Liver (tissue), 9 donors: ENCODE data around the gene CYREN. TPM values are rescaled to one million over a fixed set of nuclear protein-coding genes. Genes with fewer than 3 reads are reported as not detected.

Experiments
- DNase-seq: peaks from one replicate; pipeline ENCODE4 v3.0.0-alpha.2; 2017; ENCODE audit warnings: low spot score
- H3K27ac ChIP-seq, 2 donors: one replicate each; pipeline ENCODE4 v1.7.0; 2013; ENCODE audit warnings: inconsistent platforms in 2 of 2, low read length in 2 of 2, control low read depth in 1 of 2, low read depth in 1 of 2, mild to moderate bottlenecking in 1 of 2
- H3K27me3 ChIP-seq, 4 donors: one replicate each; pipeline versions ENCODE4 v1.6.1 to v1.7.0; 2013; ENCODE audit warnings: low read length in 3 of 4, inconsistent platforms in 1 of 4, mild to moderate bottlenecking in 1 of 4, moderate library complexity in 1 of 4; ENCODE audit not compliant: control insufficient read depth in 4 of 4, insufficient read depth in 4 of 4
- H3K36me3 ChIP-seq, 4 donors: one replicate each; pipeline versions ENCODE4 v1.6.1 to v1.7.0; 2013; ENCODE audit warnings: low read length in 3 of 4, mild to moderate bottlenecking in 3 of 4, low read depth in 1 of 4, moderate library complexity in 1 of 4; ENCODE audit not compliant: control insufficient read depth in 4 of 4, insufficient read depth in 3 of 4
- H3K4me1 ChIP-seq, 4 donors: one replicate each; pipeline versions ENCODE4 v1.6.1 to v1.7.0; 2013; ENCODE audit warnings: low read length in 3 of 4, mild to moderate bottlenecking in 3 of 4, moderate library complexity in 1 of 4; ENCODE audit not compliant: control insufficient read depth in 4 of 4, insufficient read depth in 4 of 4
- H3K4me3 ChIP-seq, 3 donors: one replicate each; pipeline versions ENCODE4 v1.6.1 to v1.7.0; 2013; ENCODE audit warnings: low read length in 3 of 3, control low read depth in 1 of 3, low read depth in 1 of 3, mild to moderate bottlenecking in 1 of 3
- H3K9ac ChIP-seq, 2 donors: one replicate each; pipeline ENCODE4 v1.7.0; 2013; ENCODE audit warnings: low read length in 2 of 2, mild to moderate bottlenecking in 2 of 2, moderate library complexity in 2 of 2, control low read depth in 1 of 2, low read depth in 1 of 2
- H3K9me3 ChIP-seq, 4 donors: one replicate each; pipeline versions ENCODE4 v1.6.1 to v1.7.0; 2013; ENCODE audit warnings: low read length in 3 of 4; ENCODE audit not compliant: control insufficient read depth in 4 of 4
- ATF3 ChIP-seq: IDR thresholded peaks from 2 replicates; pipeline ENCODE4 v1.6.1; 2016; ENCODE audit warnings: antibody characterized with exemption
- CTCF ChIP-seq: fragments of 150-350 bp; IDR thresholded peaks from 2 replicates; pipeline ENCODE4 v1.5.1; 2017; ENCODE audit warnings: improper control_type of control experiment, low read depth, low read length; ENCODE audit not compliant: missing input control
- EGR1 ChIP-seq, 2 donors: IDR thresholded peaks; 2 replicates each; pipeline ENCODE4 v1.6.1; 2016 to 2018; ENCODE audit warnings: antibody characterized with exemption in 2 of 2, low read depth in 2 of 2
- FOXA1 ChIP-seq: IDR thresholded peaks from 2 replicates; pipeline ENCODE4 v1.6.1; 2016; ENCODE audit warnings: antibody characterized with exemption
- FOXA2 ChIP-seq: IDR thresholded peaks from 2 replicates; pipeline ENCODE4 v1.6.1; 2016; ENCODE audit warnings: antibody characterized with exemption
- GABPA ChIP-seq, 2 donors: IDR thresholded peaks in 1 of 2; conservative IDR thresholded peaks in 1 of 2; 2 replicates each; pipeline ENCODE4 v1.6.1; 2016; ENCODE audit warnings: antibody characterized with exemption in 2 of 2, mild to moderate bottlenecking in 1 of 2, moderate library complexity in 1 of 2
- HNF4A ChIP-seq, 2 donors: conservative IDR thresholded peaks; 2 replicates each; pipeline ENCODE4 v1.6.1; 2016; ENCODE audit warnings: antibody characterized with exemption in 2 of 2, mild to moderate bottlenecking in 2 of 2
- HNF4G ChIP-seq: IDR thresholded peaks from 2 replicates; pipeline ENCODE4 v1.6.1; 2016; ENCODE audit warnings: antibody characterized with exemption
- JUND ChIP-seq, 2 donors: IDR thresholded peaks; 2 replicates each; pipeline ENCODE4 v1.6.1; 2016; ENCODE audit warnings: antibody characterized with exemption in 2 of 2
- MAX ChIP-seq: IDR thresholded peaks from 2 replicates; pipeline ENCODE4 v1.6.1; 2016; ENCODE audit warnings: antibody characterized with exemption
- NR2F2 ChIP-seq: IDR thresholded peaks from 2 replicates; pipeline ENCODE4 v1.6.1; 2016; ENCODE audit warnings: antibody characterized with exemption
- RAD21 ChIP-seq, 2 donors: IDR thresholded peaks; 2 replicates each; pipeline ENCODE4 v1.6.1; 2016; ENCODE audit warnings: antibody characterized with exemption in 2 of 2, mild to moderate bottlenecking in 2 of 2
- REST ChIP-seq: IDR thresholded peaks from 2 replicates; pipeline ENCODE4 v1.6.1; 2016; ENCODE audit warnings: antibody characterized with exemption, mild to moderate bottlenecking
- RXRA ChIP-seq, 2 donors: IDR thresholded peaks; 2 replicates each; pipeline ENCODE4 v1.6.1; 2017 to 2018; ENCODE audit warnings: antibody characterized with exemption in 2 of 2, mild to moderate bottlenecking in 1 of 2
- SP1 ChIP-seq: IDR thresholded peaks from 2 replicates; pipeline ENCODE4 v1.6.1; 2018; ENCODE audit warnings: antibody characterized with exemption, mild to moderate bottlenecking
- YY1 ChIP-seq: IDR thresholded peaks from 2 replicates; pipeline ENCODE4 v1.6.1; 2016; ENCODE audit warnings: antibody characterized with exemption, mild to moderate bottlenecking
- WGBS: extraction: QIAGEN DNeasy Blood & Tissue Kit; methylation state at CpG from one replicate; pipeline ENCODE4 v1.1.7; 2013; 5-methylcytosine and 5-hydroxymethylcytosine counted together
- polyA plus RNA-seq, 2 donors: library from polyadenylated mRNA; stranded (reverse) in 1 of 2; unstranded in 1 of 2; fragments of 200-250 nt in 1 of 2; fragments of >200 nt in 1 of 2; fragmentation: Nextera tagmentation in 1 of 2; extraction: Ambion mirVana in 1 of 2; gene quantifications; one replicate each; pipeline versions ENCODE4 v1.2.1 to v1.2.3, GENCODE V29; 2013 to 2015
- total RNA-seq, 2 donors: library from RNA; depleted of rRNA; stranded (reverse); fragments of >200 nt; gene quantifications; one replicate each; pipeline ENCODE4 v1.2.3, GENCODE V29; 2014
- donor health status: healthy.
- donor health status: healthy.
- donor health status: healthy.
- donor health status: healthy.
- donor health status: healthy.

The CYREN gene
- total and polyA plus RNA-seq, 4 donors, result 13.2 to 20.3 (median 16.0) TPM

- TF ChIP-seq ATF3 (no peak), FOXA2 (no peak), FOXA1 (no peak), YY1 (no peak), HNF4A (conservative IDR thresholded peaks at IDR 0.05) (no peak)
Measured at GRCh38 chr7:135204876-135205275, 34.4 kb upstream of the CYREN start (continued).

GRCh38 chr7:135204341-135204749 lies 33.8 kb upstream of the CYREN start:
- no peak for DNase-seq
- Histone ChIP-seq H3K4me3 (no peak overlapping the region), H3K27me3 (no peaks in the 10 kb centered on the region), H3K27ac (no peak overlapping the region), H3K4me1 (peaks cover 0 to 14% (median 7%) of the 10 kb centered on the region in 4 donors), H3K9me3 (no peaks in the 10 kb centered on the region), H3K36me3 (peaks cover 0 to 43% (median 25%) of the 10 kb centered on the region in 4 donors), H3K9ac (no peak overlapping the region)
- TF ChIP-seq MAX (no peak), NR2F2 (peak; percentile 64), HNF4G (no peak)
- 79% methylated on average over 6 of the region's 6 CpGs for WGBS

GRCh38 chr7:135201350-135201749 lies 30.8 kb upstream of the CYREN start:
- H3K27ac ChIP-seq, result no peak overlapping the region
- TF ChIP-seq ATF3 (no peak), JUND (IDR thresholded peaks at IDR 0.05) (no peak), EGR1 (IDR thresholded peaks at IDR 0.05; ENCODE audit: low read depth in 2 of 2) (no peak), CTCF (no peak), SP1 (no peak), RXRA (IDR thresholded peaks at IDR 0.05) (no peak), HNF4G (no peak)
- H3K36me3 ChIP-seq, result peaks cover 7 to 60% (median 39%) of the 10 kb centered on the region in 4 donors
- H3K4me3 ChIP-seq, result no peak overlapping the region
- no peaks in the 10 kb centered on the region for H3K4me1 ChIP-seq
- H3K9ac ChIP-seq, result no peak overlapping the region
- no peak for DNase-seq
- H3K27me3 ChIP-seq, result no peaks in the 10 kb centered on the region
- H3K9me3 ChIP-seq, result no peaks in the 10 kb centered on the region
- 88% methylated on average over 2 of the region's 2 CpGs for WGBS

GRCh38 chr7:135200821-135201331 lies 30.4 kb upstream of the CYREN start:
- no peak overlapping the region for H3K9ac ChIP-seq
- no peaks in the 10 kb centered on the region for H3K27me3 ChIP-seq
- H3K27ac ChIP-seq, result no peak overlapping the region
- H3K4me3 ChIP-seq, result no peak overlapping the region
- no peak for DNase-seq
- H3K9me3 ChIP-seq, result no peaks in the 10 kb centered on the region
- WGBS, result 88% methylated on average over 3 of the region's 3 CpGs
- H3K4me1 ChIP-seq, result no peaks in the 10 kb centered on the region
- H3K36me3 ChIP-seq, result peaks cover 11 to 64% (median 41%) of the 10 kb centered on the region in 4 donors
- TF ChIP-seq RXRA (IDR thresholded peaks at IDR 0.05), result no peak
- TF ChIP-seq RAD21 (IDR thresholded peaks at IDR 0.05), result no peak
- TF ChIP-seq HNF4G, result no peak
- no peak for TF ChIP-seq ATF3
- no peak for TF ChIP-seq GABPA (IDR thresholded peaks at IDR 0.05 in 1 of 2, conservative IDR thresholded peaks at IDR 0.05 in 1 of 2)
- no peak for TF ChIP-seq SP1
- TF ChIP-seq CTCF, result no peak
- TF ChIP-seq EGR1 (IDR thresholded peaks at IDR 0.05; ENCODE audit: low read depth in 2 of 2), result no peak
- TF ChIP-seq FOXA1, result no peak
- no peak for TF ChIP-seq NR2F2
- no peak for TF ChIP-seq REST
- TF ChIP-seq MAX, result no peak
- no peak for TF ChIP-seq FOXA2
